GM12865 (cell line): ENCODE data around the gene PKN2.

Source experiments
- DNase-seq: peaks from one replicate; pipeline ENCODE4 v3.0.0; 2010; ENCODE audit warnings: low read depth
- H3K4me3 ChIP-seq: 2 replicates; pipeline ENCODE4 v1.5.1; 2011; ENCODE audit warnings: mild to moderate bottlenecking, low read depth, low read length, control low read depth
- TF ChIP-seq, protein P1 (sequence below): IDR thresholded peaks from 2 replicates; pipeline ENCODE4 v1.5.1; 2011; ENCODE audit warnings: low read length, control low read depth, low read depth, inconsistent platforms; ENCODE audit not compliant: insufficient read depth; ENCODE audit errors: missing control alignments

Gene PKN2

DNA sequence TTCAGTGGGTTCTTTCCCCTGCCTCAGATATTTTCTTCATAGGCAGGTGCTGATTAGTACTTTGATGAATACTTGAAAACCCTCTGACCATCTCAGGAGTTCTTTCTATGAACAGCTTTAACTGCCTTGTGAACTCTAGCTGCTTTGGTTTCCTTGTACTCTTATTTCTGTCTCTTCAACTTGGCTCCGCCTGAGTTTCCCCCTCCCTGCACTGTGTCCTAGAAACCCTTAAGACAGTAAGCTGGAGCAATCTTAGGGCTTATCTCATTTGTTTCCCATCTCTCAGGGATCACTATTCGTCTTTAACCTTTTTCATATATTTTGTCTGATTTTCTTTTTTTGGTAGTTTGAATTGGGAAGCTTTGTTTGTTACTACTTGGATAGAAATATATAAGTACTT is 99.1 kb downstream of the PKN2 start:
- TF ChIP-seq, protein P1, sequence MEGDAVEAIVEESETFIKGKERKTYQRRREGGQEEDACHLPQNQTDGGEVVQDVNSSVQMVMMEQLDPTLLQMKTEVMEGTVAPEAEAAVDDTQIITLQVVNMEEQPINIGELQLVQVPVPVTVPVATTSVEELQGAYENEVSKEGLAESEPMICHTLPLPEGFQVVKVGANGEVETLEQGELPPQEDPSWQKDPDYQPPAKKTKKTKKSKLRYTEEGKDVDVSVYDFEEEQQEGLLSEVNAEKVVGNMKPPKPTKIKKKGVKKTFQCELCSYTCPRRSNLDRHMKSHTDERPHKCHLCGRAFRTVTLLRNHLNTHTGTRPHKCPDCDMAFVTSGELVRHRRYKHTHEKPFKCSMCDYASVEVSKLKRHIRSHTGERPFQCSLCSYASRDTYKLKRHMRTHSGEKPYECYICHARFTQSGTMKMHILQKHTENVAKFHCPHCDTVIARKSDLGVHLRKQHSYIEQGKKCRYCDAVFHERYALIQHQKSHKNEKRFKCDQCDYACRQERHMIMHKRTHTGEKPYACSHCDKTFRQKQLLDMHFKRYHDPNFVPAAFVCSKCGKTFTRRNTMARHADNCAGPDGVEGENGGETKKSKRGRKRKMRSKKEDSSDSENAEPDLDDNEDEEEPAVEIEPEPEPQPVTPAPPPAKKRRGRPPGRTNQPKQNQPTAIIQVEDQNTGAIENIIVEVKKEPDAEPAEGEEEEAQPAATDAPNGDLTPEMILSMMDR, result no peak
- no peak overlapping the region for H3K4me3 ChIP-seq
- no peak for DNase-seq

GRCh38 chr1:88784551-88784950 is 100.5 kb downstream of the PKN2 start:
- no peak overlapping the region for H3K4me3 ChIP-seq
- DNase-seq, result no peak
- TF ChIP-seq, protein P1, result no peak

DNA sequence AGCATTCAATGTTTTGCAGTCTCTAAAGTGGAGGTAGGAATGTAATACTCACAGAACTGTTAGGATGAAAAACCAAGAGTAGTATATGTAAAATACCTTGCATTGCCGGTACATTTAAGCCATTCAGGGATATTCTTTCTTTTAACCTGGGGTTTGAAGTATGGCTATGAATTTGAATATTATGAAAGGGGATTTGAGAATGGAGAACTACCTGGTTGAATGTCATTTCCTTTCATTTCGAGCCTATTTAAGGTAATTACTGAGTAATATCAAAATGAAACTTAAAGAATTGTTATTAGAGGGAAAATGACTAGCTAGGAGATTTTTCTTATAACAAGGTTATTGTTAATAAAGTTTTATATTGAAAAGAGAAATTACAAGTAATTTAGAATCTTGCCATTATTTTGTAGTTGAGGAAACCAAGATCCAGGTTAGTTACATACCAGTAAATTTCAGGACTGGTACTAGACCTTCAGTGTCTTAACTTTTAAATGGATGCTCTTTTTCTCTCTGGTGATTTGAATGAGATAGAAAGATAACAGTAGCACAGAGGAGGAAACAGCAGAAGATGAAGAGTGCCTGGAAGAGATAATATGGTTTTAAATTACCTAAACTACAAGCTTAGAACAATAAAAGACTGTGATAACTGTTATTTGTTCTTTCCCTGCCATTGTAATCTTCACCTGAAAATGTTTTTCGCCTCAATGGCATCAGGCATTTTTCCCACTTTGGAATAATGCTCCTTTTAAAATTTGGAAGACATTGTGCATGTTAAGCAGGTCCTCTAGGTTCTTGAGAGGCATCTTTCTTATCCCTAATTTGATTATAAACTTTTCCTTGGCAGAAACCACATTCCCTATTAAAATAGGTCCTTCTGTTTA is 103.2 kb downstream of the PKN2 start:
- TF ChIP-seq, protein P1, result no peak
- no peak overlapping the region for H3K4me3 ChIP-seq
- DNase-seq, result no peak

DNA sequence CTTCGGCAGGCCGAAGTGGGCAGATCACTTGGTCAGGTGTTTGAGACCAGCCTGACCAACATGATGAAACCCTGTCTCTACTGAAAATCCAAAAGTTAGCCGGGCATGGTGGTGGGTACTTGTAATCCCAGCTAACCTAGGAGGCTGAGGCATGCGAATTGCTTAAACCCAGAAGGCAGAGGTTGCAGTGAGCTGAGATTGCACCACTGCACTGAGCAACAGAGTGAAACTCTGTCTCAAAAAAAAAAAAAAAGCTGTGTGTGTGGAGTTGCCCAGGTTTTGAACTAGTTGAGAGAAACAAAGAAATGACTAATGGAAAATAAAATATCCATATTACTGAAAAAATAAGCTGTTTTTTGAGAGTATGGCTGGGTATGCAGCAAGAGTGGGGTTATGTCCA is 107.1 kb downstream of the PKN2 start:
- no peak for DNase-seq
- TF ChIP-seq, protein P1, result no peak
- H3K4me3 ChIP-seq, result no peak overlapping the region

- H3K4me3 ChIP-seq, result no peak overlapping the region
- TF ChIP-seq, protein P1, result no peak
- DNase-seq, result no peak
These were observed 115.4 kb downstream of the PKN2 start for GRCh38 chr1:88799491-88799890.

DNA sequence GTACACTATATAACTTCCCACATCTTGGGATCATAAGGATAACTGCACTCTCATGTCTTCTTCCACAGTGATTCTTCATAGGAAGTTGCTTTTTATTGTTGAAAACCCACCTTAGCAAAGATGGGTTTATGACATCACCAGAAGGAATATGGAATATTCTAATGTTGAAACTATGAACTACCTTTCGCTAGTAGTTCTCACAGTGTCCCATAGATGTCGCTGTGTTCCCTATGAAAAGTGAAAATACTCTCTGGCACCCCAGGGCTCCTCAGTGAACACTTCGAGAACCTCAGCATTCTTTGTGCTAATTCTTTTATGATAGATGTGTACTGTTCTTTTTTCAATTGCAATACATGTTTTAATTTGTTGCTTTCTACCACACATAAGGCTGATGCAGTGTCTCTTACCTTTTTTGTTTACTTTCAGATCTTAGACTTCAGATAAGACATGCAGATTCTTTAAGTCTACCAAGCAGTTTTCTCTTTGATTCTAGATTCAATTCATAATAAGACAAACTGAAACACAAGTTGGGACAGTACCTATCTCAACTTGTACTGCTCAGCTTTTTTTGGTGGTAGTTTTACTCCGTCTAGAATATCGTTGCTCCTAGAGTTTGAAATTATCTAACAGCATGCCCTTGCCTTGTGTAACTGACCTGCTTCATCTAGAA is 116.4 kb downstream of the PKN2 start:
- no peak overlapping the region for H3K4me3 ChIP-seq
- TF ChIP-seq, protein P1, result peak; percentile 18
- DNase-seq, result peak; percentile 3
